Stimulated activated CD8-positive, alpha-beta memory T cell treated with anti-CD3 and anti-CD28 coated beads, Interleukin-15, amount 100 ng/mL, for 48 hours (primary cell): ENCODE results near the gene SCYGR5.
"Not testable (repeated sequence)": the region's sequence is repeated elsewhere in the genome, so short reads cannot be mapped to it uniquely, and the experiment has no call there.

Experiments
- DNase-seq, 2 donors: peaks; one replicate each; pipeline ENCODE4 v3.0.0-alpha.2; 2020; ENCODE audit warnings: low read depth in 2 of 2

Gene SCYGR5

DNA sequence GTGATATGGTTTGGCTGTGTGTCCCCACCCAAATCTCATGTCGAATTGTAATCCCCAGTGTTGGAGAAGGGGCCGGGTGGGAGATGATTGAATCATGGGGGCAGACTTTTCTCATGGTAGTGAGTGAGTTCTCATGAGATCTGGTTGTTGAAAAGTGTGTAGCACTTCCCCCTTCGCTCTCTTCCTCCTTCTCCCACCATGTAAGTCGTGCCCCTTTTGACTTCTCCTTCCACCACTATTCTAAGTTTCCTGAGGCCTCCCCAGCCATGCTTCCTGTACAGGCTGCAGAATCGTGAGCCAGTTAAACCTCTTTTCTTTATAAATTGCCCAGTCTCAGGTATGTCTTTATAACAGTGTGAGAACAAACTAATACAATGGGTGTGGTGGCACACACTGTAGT lies 7.0 kb downstream of the SCYGR5 start:
- not testable (repeated sequence) for DNase-seq

- no peak for DNase-seq
Measured at GRCh38 chr2:227674485-227674884, 7.9 kb downstream of the SCYGR5 start.

GRCh38 chr2:227677928-227678327 lies 11.3 kb downstream of the SCYGR5 start:
- DNase-seq, result no peak

- no peak for DNase-seq
Measured at GRCh38 chr2:227684258-227684657, 17.7 kb downstream of the SCYGR5 start.

DNA sequence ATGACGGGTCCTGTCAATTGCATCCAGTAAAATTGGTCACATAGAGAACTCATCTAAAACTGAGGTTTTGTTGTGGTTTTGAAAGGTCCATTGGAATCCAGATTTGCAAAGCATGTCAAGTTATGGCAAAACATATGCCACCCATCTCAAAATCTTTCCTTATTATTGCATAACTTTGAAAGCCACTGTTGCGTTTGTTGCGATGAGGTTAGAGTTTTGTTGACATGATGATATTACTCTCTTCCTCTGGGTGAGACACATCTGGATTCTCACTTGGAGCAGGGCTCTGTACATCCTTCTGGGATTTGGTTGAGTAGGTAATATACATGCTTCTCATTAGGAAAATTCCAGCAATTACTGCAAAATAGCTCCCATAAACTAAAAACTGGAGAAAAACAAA lies 20.6 kb downstream of the SCYGR5 start:
- DNase-seq, result no peak

GRCh38 chr2:227696990-227697679 lies 30.5 kb downstream of the SCYGR5 start:
- no peak for DNase-seq

DNA sequence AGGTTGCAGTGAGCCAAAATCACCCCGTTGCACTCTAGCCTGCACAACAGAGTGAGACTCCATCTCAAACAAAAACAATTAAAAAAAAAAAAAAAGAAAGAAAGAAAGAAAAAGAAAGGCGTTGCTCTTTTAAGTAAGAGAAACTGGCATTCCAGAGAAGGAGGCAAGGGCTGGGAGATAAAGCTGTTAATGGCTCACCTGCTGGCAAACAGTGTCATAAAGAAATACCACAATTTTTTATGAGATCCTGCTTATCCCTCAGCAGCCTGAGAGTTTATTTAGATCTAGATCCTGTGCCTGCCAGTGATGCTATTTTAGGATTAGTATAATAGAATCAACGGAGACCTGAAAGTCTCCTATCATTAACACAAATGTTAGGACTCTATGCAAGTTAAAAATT lies 35.0 kb downstream of the SCYGR5 start:
- DNase-seq, result no peak

- no peak for DNase-seq
Measured at GRCh38 chr2:227703280-227703732, 36.7 kb downstream of the SCYGR5 start.

DNA sequence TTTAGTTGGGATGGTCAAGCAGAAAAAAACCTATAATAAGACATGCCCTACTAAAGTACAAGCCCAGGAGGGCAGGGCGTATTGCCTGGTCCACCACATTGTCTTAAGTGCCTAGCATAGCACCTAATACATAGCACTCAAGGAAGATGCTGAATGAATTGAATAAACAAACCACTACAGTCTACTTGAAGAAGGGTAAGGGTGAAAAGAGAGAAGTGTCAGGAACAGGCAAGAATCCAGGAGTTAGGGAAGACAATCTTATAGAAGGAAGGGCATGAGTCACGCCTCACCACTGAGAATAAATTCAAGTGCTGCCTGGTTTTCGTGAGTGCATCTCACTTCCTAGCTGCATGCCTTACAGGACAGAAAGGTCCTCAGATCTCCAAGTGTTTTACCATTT lies 37.4 kb downstream of the SCYGR5 start:
- no peak for DNase-seq

DNA sequence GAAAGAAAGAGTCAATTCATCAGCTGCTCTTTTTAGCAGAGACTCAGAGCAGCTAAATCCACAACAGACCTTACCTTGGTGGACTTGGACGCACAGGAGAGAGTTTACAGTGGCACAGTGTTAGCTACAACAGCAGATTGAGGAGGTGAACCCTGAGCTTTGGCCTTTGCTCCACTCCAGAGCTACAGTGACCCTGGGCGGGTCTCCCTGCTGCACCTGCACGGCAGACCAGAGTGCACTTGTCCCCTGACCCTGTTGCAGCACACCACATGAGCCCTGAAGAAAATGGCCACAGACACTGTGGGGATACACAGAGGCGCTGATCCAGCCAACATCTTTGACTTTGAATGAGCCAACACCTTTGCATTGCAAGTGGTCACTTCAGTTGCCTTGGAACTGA lies 40.3 kb downstream of the SCYGR5 start:
- DNase-seq, result no peak

DNA sequence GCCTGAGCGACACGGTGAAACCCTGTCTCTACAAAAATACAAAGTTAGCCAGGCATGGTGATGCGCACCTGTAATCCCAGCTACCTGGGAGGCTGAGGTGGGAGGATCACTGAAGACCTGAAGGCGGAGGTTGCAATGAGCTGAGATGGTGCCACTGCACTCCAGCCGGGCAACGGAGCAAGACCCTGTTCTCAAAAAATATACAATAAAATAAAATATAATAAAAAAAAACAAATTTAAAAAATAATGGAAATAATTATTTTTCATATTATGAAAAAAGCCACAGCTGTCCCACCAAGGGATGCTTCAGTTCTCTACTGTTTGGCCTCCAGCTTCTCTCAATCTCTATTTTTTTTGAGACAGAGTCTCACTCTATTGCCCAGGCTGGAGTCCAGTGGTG lies 40.8 kb downstream of the SCYGR5 start:
- DNase-seq, result no peak

DNA sequence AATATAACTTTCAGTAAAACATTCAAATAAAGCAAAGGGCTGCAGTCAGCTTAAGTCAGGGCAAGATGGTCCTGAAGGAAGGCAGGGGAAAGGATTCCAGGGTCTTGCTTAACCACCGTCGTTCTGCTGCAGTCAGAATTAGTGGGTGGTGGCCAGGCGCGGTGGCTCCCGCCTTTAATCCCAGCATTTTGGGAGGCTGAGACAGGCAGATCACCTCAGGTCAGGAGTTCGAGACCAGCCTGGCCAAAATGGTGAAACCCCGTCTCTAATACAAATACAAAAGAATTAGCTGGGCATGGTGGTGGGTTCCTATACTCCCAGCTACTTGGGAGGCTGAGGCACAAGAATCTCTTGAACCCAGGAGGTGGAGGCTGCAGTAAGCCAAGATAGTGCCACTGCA lies 44.4 kb downstream of the SCYGR5 start:
- DNase-seq, result no peak

DNA sequence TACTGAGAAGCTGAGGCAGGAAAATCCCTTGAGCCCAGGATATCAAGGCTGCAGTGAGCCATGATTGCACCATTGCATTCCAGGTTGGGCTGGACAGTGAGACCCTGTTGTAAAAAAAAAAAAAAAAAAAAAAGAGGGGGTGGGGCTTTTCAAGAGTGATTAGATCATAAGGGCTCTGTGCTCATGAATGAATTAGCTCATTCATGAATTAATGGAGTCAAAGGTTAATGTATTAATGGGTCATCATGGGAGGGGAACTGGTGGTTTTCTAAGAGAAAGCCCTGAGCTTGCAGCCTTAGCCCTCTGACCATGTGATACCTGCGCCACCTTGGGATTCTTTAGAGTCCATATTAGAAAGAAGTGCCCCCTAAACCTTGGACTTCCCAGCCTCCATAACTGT lies 46.7 kb downstream of the SCYGR5 start:
- DNase-seq, result no peak

DNA sequence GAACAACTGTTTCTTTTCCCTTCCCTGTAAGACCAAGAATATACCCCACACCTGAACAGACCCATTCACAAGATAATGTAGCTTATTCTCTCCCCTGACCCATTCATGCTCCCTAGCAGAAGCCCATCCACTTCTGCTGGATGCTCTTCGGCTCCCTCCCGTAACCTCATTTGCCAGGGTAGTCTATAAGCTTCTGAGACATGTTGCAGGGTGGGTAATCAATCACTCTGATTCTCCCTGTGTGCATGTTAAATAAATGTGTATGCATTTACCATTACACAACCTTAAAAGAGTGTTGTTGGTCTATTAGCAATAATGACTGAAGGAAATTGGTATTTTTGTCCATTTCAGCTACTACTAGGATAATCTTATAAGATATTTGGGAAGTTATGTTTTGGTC lies 49.9 kb downstream of the SCYGR5 start:
- DNase-seq, result no peak
